Measurements from ENCODE around the gene PTPRZ1. TPM values are rescaled to one million over a fixed set of nuclear protein-coding genes. Genes with fewer than 3 reads are reported as not detected.

The PTPRZ1 gene
- total and polyA plus RNA-seq, 2 donors from 2014 or later, result 0.17 to 0.98 TPM

GRCh38 chr7:121904120-121904519 is 31.2 kb downstream of the PTPRZ1 start:
- no peak overlapping the region for H3K27ac ChIP-seq (ENCODE audit: low read depth in 2 of 2, low read length in 2 of 2)
- no peaks in the 10 kb centered on the region for H3K4me1 ChIP-seq (ENCODE audit: control insufficient read depth in 2 of 3, insufficient read depth in 2 of 3, low read depth in 1 of 3, low read length in 3 of 3)
- H3K9me3 ChIP-seq (ENCODE audit: control insufficient read depth in 2 of 3, insufficient read depth in 1 of 3, low read length in 3 of 3), result no peaks in the 10 kb centered on the region
- TF ChIP-seq, protein P1, sequence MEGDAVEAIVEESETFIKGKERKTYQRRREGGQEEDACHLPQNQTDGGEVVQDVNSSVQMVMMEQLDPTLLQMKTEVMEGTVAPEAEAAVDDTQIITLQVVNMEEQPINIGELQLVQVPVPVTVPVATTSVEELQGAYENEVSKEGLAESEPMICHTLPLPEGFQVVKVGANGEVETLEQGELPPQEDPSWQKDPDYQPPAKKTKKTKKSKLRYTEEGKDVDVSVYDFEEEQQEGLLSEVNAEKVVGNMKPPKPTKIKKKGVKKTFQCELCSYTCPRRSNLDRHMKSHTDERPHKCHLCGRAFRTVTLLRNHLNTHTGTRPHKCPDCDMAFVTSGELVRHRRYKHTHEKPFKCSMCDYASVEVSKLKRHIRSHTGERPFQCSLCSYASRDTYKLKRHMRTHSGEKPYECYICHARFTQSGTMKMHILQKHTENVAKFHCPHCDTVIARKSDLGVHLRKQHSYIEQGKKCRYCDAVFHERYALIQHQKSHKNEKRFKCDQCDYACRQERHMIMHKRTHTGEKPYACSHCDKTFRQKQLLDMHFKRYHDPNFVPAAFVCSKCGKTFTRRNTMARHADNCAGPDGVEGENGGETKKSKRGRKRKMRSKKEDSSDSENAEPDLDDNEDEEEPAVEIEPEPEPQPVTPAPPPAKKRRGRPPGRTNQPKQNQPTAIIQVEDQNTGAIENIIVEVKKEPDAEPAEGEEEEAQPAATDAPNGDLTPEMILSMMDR (IDR thresholded peaks at IDR 0.05; ENCODE audit: borderline replicate concordance, extremely low read depth, insufficient read depth), result no peak
- H3K4me3 ChIP-seq (ENCODE audit: low read length in 3 of 3), result no peak overlapping the region
- FAIRE-seq (no peak), DNase-seq (no peak)
- no peak overlapping the region for H3K9ac ChIP-seq (ENCODE audit: low read length in 3 of 3)
- no peaks in the 10 kb centered on the region for H3K27me3 ChIP-seq (ENCODE audit: control insufficient read depth, insufficient read depth, low read length)
- no peaks in the 10 kb centered on the region for H3K36me3 ChIP-seq (ENCODE audit: control insufficient read depth in 2 of 3, insufficient read depth in 3 of 3, low read length in 3 of 3)
- intact Hi-C loops (cut with DNase I), result no loop called here

DNA sequence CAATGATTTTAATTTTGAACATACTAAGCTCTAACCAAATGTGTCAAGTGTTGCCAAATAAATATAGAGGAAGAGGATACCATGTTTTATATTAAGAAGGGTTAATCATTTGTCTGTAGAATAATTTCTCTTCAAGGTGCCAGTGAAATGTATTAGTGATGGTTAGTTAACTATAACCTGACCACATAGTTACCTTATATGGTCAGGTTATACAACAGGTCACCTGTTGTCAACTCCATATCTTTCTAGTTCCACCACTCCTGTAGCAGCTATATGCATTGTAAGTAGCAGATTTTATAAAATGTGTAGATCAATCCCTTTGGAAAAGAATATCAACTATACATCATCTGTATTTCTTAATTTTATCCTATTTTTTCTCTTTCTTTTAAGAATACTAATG is 35.1 kb downstream of the PTPRZ1 start:
- FAIRE-seq, result no peak
- Histone ChIP-seq H3K9me3 (ENCODE audit: control insufficient read depth in 2 of 3, insufficient read depth in 1 of 3, low read length in 3 of 3) (no peaks in the 10 kb centered on the region), H3K27me3 (ENCODE audit: control insufficient read depth, insufficient read depth, low read length) (no peaks in the 10 kb centered on the region), H3K27ac (ENCODE audit: low read depth in 2 of 2, low read length in 2 of 2) (no peak overlapping the region), H3K4me1 (ENCODE audit: control insufficient read depth in 2 of 3, insufficient read depth in 2 of 3, low read depth in 1 of 3, low read length in 3 of 3) (no peaks in the 10 kb centered on the region), H3K4me3 (ENCODE audit: low read length in 3 of 3) (no peak overlapping the region), H3K36me3 (ENCODE audit: control insufficient read depth in 2 of 3, insufficient read depth in 3 of 3, low read length in 3 of 3) (no peaks in the 10 kb centered on the region), H3K9ac (ENCODE audit: low read length in 3 of 3) (no peak overlapping the region)
- no peak for DNase-seq
- TF ChIP-seq, protein P1 (IDR thresholded peaks at IDR 0.05; ENCODE audit: borderline replicate concordance, extremely low read depth, insufficient read depth), result no peak
- intact Hi-C loops (cut with DNase I), result no loop called here

GRCh38 chr7:121909716-121910345 is 36.9 kb downstream of the PTPRZ1 start:
- Histone ChIP-seq H3K36me3 (ENCODE audit: control insufficient read depth in 2 of 3, insufficient read depth in 3 of 3, low read length in 3 of 3) (no peaks in the 10 kb centered on the region), H3K27me3 (ENCODE audit: control insufficient read depth, insufficient read depth, low read length) (no peaks in the 10 kb centered on the region), H3K4me3 (ENCODE audit: low read length in 3 of 3) (no peak overlapping the region), H3K9me3 (ENCODE audit: control insufficient read depth in 2 of 3, insufficient read depth in 1 of 3, low read length in 3 of 3) (no peaks in the 10 kb centered on the region), H3K27ac (ENCODE audit: low read depth in 2 of 2, low read length in 2 of 2) (no peak overlapping the region), H3K9ac (ENCODE audit: low read length in 3 of 3) (no peak overlapping the region), H3K4me1 (ENCODE audit: control insufficient read depth in 2 of 3, insufficient read depth in 2 of 3, low read depth in 1 of 3, low read length in 3 of 3) (no peaks in the 10 kb centered on the region)
- intact Hi-C loops (cut with DNase I), result no loop called here
- DNase-seq (no peak), FAIRE-seq (no peak)
- TF ChIP-seq, protein P1 (IDR thresholded peaks at IDR 0.05; ENCODE audit: borderline replicate concordance, extremely low read depth, insufficient read depth), result no peak

All from kidney (tissue), 14 donors.